ENCODE measurements around the gene RIPPLY3.

Gene RIPPLY3

GRCh38 chr21:36968976-36969375 lies 37.5 kb upstream of the RIPPLY3 start:
- H3K4me1 ChIP-seq (ENCODE audit: control insufficient read depth, low read depth, low read length), result peaks cover 7% of the 10 kb centered on the region
- no CpG with 5 or more reads among the region's 1 CpG for WGBS (ENCODE audit: extremely low coverage, insufficient coverage, low lambda C conversion rate)
- no peaks in the 10 kb centered on the region for H3K79me2 ChIP-seq (ENCODE audit: control insufficient read depth, insufficient read depth, low read length)
- no peak overlapping the region for H2BK15ac ChIP-seq (replicated peaks; ENCODE audit: low read depth)
- no peaks in the 10 kb centered on the region for H3K36me3 ChIP-seq (ENCODE audit: control insufficient read depth, insufficient read depth, low read length)
- no peak overlapping the region for H3K4me2 ChIP-seq (ENCODE audit: low read length)
- no peak overlapping the region for H3K9ac ChIP-seq (ENCODE audit: low read length)
- no peak overlapping the region for H2AK5ac ChIP-seq (ENCODE audit: low read length)
- no peak overlapping the region for H3K23ac ChIP-seq (ENCODE audit: low read length)
- H3K4ac ChIP-seq (ENCODE audit: low read depth, low read length), result no peak overlapping the region
- H4K5ac ChIP-seq (ENCODE audit: low read length), result no peak overlapping the region
- H3K4me3 ChIP-seq (ENCODE audit: low read length), result no peak overlapping the region
- H3K79me1 ChIP-seq (ENCODE audit: low read length), result no peaks in the 10 kb centered on the region
- no peak overlapping the region for H3K27ac ChIP-seq (ENCODE audit: low read depth, low read length)
- no peak overlapping the region for H3K56ac ChIP-seq (ENCODE audit: low read length)
- H3K27me3 ChIP-seq (ENCODE audit: insufficient read depth, low read length, poor library complexity), result no peaks in the 10 kb centered on the region
- H2BK5ac ChIP-seq (ENCODE audit: low read length), result no peak overlapping the region
- no peak overlapping the region for H2BK120ac ChIP-seq (ENCODE audit: low read depth, low read length)
- no peak for DNase-seq
- no peak overlapping the region for H4K8ac ChIP-seq (ENCODE audit: low read depth, low read length)
- H3K18ac ChIP-seq (ENCODE audit: low read length), result no peak overlapping the region

GRCh38 chr21:36973986-36974850 lies 32.3 kb upstream of the RIPPLY3 start:
- DNase-seq, result no peak
- no peak overlapping the region for H3K27ac ChIP-seq (ENCODE audit: low read depth, low read length)
- no CpG with 5 or more reads among the region's 14 CpGs for WGBS (ENCODE audit: extremely low coverage, insufficient coverage, low lambda C conversion rate)
- no peak overlapping the region for H3K56ac ChIP-seq (ENCODE audit: low read length)
- H3K4me2 ChIP-seq (ENCODE audit: low read length), result no peak overlapping the region
- no peak overlapping the region for H3K23ac ChIP-seq (ENCODE audit: low read length)
- no peaks in the 10 kb centered on the region for H3K79me1 ChIP-seq (ENCODE audit: low read length)
- H2AK5ac ChIP-seq (ENCODE audit: low read length), result no peak overlapping the region
- no peaks in the 10 kb centered on the region for H3K79me2 ChIP-seq (ENCODE audit: control insufficient read depth, insufficient read depth, low read length)
- H2BK15ac ChIP-seq (replicated peaks; ENCODE audit: low read depth), result no peak overlapping the region
- H3K4ac ChIP-seq (ENCODE audit: low read depth, low read length), result no peak overlapping the region
- no peak overlapping the region for H4K5ac ChIP-seq (ENCODE audit: low read length)
- no peaks in the 10 kb centered on the region for H3K4me1 ChIP-seq (ENCODE audit: control insufficient read depth, low read depth, low read length)
- H3K36me3 ChIP-seq (ENCODE audit: control insufficient read depth, insufficient read depth, low read length), result no peaks in the 10 kb centered on the region
- no peak overlapping the region for H2BK120ac ChIP-seq (ENCODE audit: low read depth, low read length)
- H3K9ac ChIP-seq (ENCODE audit: low read length), result no peak overlapping the region
- H4K8ac ChIP-seq (ENCODE audit: low read depth, low read length), result no peak overlapping the region
- no peak overlapping the region for H3K4me3 ChIP-seq (ENCODE audit: low read length)
- no peaks in the 10 kb centered on the region for H3K27me3 ChIP-seq (ENCODE audit: insufficient read depth, low read length, poor library complexity)
- no peak overlapping the region for H2BK5ac ChIP-seq (ENCODE audit: low read length)
- H3K18ac ChIP-seq (ENCODE audit: low read length), result no peak overlapping the region

GRCh38 chr21:36974851-36975192 lies 31.7 kb upstream of the RIPPLY3 start:
- Histone ChIP-seq H3K79me2 (ENCODE audit: control insufficient read depth, insufficient read depth, low read length) (no peaks in the 10 kb centered on the region), H3K36me3 (ENCODE audit: control insufficient read depth, insufficient read depth, low read length) (no peaks in the 10 kb centered on the region), H3K18ac (ENCODE audit: low read length) (no peak overlapping the region), H2BK15ac (replicated peaks; ENCODE audit: low read depth) (no peak overlapping the region), H3K4me1 (ENCODE audit: control insufficient read depth, low read depth, low read length) (no peaks in the 10 kb centered on the region), H3K79me1 (ENCODE audit: low read length) (no peaks in the 10 kb centered on the region), H3K27ac (ENCODE audit: low read depth, low read length) (no peak overlapping the region), H3K9ac (ENCODE audit: low read length) (no peak overlapping the region), H3K27me3 (ENCODE audit: insufficient read depth, low read length, poor library complexity) (no peaks in the 10 kb centered on the region), H3K4me3 (ENCODE audit: low read length) (no peak overlapping the region), H3K4ac (ENCODE audit: low read depth, low read length) (no peak overlapping the region), H2BK120ac (ENCODE audit: low read depth, low read length) (no peak overlapping the region), H2BK5ac (ENCODE audit: low read length) (no peak overlapping the region), H2AK5ac (ENCODE audit: low read length) (no peak overlapping the region), H3K56ac (ENCODE audit: low read length) (no peak overlapping the region), H3K23ac (ENCODE audit: low read length) (no peak overlapping the region), H3K4me2 (ENCODE audit: low read length) (no peak overlapping the region), H4K8ac (ENCODE audit: low read depth, low read length) (no peak overlapping the region), H4K5ac (ENCODE audit: low read length) (no peak overlapping the region)
- DNase-seq, result no peak
- WGBS (ENCODE audit: extremely low coverage, insufficient coverage, low lambda C conversion rate), result no CpG with 5 or more reads among the region's 6 CpGs

- no peaks in the 10 kb centered on the region for H3K27me3 ChIP-seq (ENCODE audit: insufficient read depth, low read length, poor library complexity)
- no peak overlapping the region for H3K56ac ChIP-seq (ENCODE audit: low read length)
- H3K4me2 ChIP-seq (ENCODE audit: low read length), result no peak overlapping the region
- H2AK5ac ChIP-seq (ENCODE audit: low read length), result no peak overlapping the region
- no peak overlapping the region for H3K4me3 ChIP-seq (ENCODE audit: low read length)
- no peak overlapping the region for H3K23ac ChIP-seq (ENCODE audit: low read length)
- no peak overlapping the region for H2BK5ac ChIP-seq (ENCODE audit: low read length)
- H2BK15ac ChIP-seq (replicated peaks; ENCODE audit: low read depth), result no peak overlapping the region
- no CpG with 5 or more reads among the region's 5 CpGs for WGBS (ENCODE audit: extremely low coverage, insufficient coverage, low lambda C conversion rate)
- no peak overlapping the region for H4K5ac ChIP-seq (ENCODE audit: low read length)
- no peaks in the 10 kb centered on the region for H3K36me3 ChIP-seq (ENCODE audit: control insufficient read depth, insufficient read depth, low read length)
- no peak overlapping the region for H3K9ac ChIP-seq (ENCODE audit: low read length)
- no peaks in the 10 kb centered on the region for H3K79me2 ChIP-seq (ENCODE audit: control insufficient read depth, insufficient read depth, low read length)
- H3K18ac ChIP-seq (ENCODE audit: low read length), result no peak overlapping the region
- H3K4ac ChIP-seq (ENCODE audit: low read depth, low read length), result no peak overlapping the region
- H3K27ac ChIP-seq (ENCODE audit: low read depth, low read length), result no peak overlapping the region
- no peak overlapping the region for H2BK120ac ChIP-seq (ENCODE audit: low read depth, low read length)
- no peak overlapping the region for H4K8ac ChIP-seq (ENCODE audit: low read depth, low read length)
- DNase-seq, result no peak
- H3K79me1 ChIP-seq (ENCODE audit: low read length), result no peaks in the 10 kb centered on the region
- H3K4me1 ChIP-seq (ENCODE audit: control insufficient read depth, low read depth, low read length), result no peaks in the 10 kb centered on the region
Measured at GRCh38 chr21:36976228-36976861, 30.2 kb upstream of the RIPPLY3 start.

- H3K4me2 ChIP-seq (ENCODE audit: low read length), result no peak overlapping the region
- H3K27ac ChIP-seq (ENCODE audit: low read depth, low read length), result no peak overlapping the region
- no peak overlapping the region for H4K8ac ChIP-seq (ENCODE audit: low read depth, low read length)
- H3K56ac ChIP-seq (ENCODE audit: low read length), result no peak overlapping the region
- no peaks in the 10 kb centered on the region for H3K27me3 ChIP-seq (ENCODE audit: insufficient read depth, low read length, poor library complexity)
- no peak overlapping the region for H3K4me3 ChIP-seq (ENCODE audit: low read length)
- no peaks in the 10 kb centered on the region for H3K4me1 ChIP-seq (ENCODE audit: control insufficient read depth, low read depth, low read length)
- peak; percentile 90 for DNase-seq
- no peak overlapping the region for H3K18ac ChIP-seq (ENCODE audit: low read length)
- no peak overlapping the region for H3K4ac ChIP-seq (ENCODE audit: low read depth, low read length)
- no peak overlapping the region for H4K5ac ChIP-seq (ENCODE audit: low read length)
- no CpG with 5 or more reads among the region's 8 CpGs for WGBS (ENCODE audit: extremely low coverage, insufficient coverage, low lambda C conversion rate)
- H2BK5ac ChIP-seq (ENCODE audit: low read length), result no peak overlapping the region
- H3K79me1 ChIP-seq (ENCODE audit: low read length), result no peaks in the 10 kb centered on the region
- no peak overlapping the region for H3K23ac ChIP-seq (ENCODE audit: low read length)
- no peaks in the 10 kb centered on the region for H3K79me2 ChIP-seq (ENCODE audit: control insufficient read depth, insufficient read depth, low read length)
- no peak overlapping the region for H2BK15ac ChIP-seq (replicated peaks; ENCODE audit: low read depth)
- H3K9ac ChIP-seq (ENCODE audit: low read length), result no peak overlapping the region
- H2BK120ac ChIP-seq (ENCODE audit: low read depth, low read length), result no peak overlapping the region
- H2AK5ac ChIP-seq (ENCODE audit: low read length), result no peak overlapping the region
- H3K36me3 ChIP-seq (ENCODE audit: control insufficient read depth, insufficient read depth, low read length), result no peaks in the 10 kb centered on the region
Measured at GRCh38 chr21:36976882-36977651, 29.4 kb upstream of the RIPPLY3 start.

All from mesendoderm (in vitro differentiated cells).